GM20431 (cell line): Measurements from ENCODE around the gene CSRP3.

Experiments
- in situ Hi-C: fragments of 300-500 bp; cut with MseI, MboI; formaldehyde crosslinking; loops from one replicate; pipeline ENCODE4 v1.15.0; 2020; ENCODE audit warnings: low sequenced_read_pairs; ENCODE audit not compliant: unreplicated experiment

Gene CSRP3

GRCh38 chr11:19201737-19202605 is at the start of gene CSRP3:
CSRP3 (minus strand) TSS chr11:19201983; CDS start chr11:19192448, 9,535 bp downstream.
- in situ Hi-C loops = no loop called here

DNA sequence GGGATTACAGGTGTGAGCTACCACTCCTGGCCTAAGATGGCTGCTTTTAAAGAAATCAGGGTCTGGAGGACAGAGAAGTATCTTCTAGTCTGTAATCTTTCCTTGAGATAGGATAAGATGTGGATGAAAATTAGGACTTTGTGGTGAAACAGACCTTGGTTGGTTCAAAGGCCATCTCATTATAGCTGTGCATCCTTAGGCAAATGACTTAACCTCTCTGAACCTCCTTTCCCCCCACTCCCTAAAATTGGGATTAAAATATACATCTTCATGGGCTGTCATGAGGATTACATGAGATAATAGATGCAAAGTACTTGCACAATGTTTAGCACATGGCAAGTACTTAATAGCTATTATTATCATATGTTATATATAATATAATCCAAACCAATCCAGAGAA is 49.8 kb upstream of the CSRP3 start:
- in situ Hi-C loops = no loop called here

DNA sequence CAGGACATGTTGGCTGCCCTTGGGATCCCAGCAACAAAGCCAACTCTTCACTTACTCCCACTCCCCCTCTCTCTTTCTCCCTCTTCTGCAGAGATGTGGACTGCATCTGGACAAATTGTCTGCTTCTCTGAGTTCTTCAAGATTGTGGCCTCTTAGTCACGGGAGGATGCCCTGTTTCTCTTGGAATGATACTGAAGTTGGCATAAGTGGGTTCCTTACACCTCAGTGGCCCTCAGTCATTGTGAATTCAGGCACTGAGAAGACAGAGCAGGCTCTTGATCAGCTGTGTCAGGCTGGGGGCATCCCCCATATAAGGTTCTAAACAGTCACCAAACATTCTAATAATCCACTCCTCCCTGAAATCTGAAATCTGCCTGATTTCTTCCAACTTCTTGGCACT is 45.0 kb upstream of the CSRP3 start:
- in situ Hi-C loops = no loop called here

DNA sequence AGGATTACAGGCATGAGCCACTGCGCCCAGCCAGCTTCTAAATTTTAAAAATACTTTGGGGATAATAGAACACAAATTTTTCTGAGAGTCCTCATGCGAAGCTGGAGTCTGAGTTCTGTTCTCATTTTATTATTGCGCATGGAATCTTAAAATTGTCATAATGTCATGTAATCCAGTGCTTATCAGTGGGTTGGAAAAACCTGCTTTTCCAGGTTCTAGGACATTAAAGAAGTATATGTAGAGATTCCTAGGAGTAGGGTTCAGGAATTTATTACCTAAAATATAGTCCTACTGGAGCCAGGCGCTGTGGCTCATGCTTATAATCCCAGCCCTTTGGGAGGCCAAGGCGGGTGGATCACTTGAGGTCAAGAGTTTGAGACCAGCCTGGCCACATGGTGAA is 43.6 kb upstream of the CSRP3 start:
- in situ Hi-C loops = no loop called here

DNA sequence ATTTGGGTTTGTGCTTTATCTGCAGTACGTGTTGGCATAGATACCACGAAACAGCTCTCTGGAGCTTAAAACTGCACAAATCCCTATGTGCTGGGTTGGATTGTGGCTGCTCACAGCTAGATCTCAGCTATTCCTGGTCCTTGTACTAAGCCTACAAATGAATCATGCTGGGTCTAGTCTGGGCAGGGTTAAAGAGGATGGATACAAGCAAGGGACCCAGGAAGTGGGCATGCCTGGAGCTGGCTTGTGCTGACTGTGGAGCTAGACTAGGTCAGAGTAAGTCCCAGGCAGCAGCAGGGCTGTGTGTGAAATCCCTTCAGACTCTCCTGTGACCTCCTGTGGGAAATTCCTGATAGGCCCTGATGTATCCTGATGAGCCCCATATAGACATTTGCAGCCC is 42.8 kb upstream of the CSRP3 start:
- in situ Hi-C loops = no loop called here

DNA sequence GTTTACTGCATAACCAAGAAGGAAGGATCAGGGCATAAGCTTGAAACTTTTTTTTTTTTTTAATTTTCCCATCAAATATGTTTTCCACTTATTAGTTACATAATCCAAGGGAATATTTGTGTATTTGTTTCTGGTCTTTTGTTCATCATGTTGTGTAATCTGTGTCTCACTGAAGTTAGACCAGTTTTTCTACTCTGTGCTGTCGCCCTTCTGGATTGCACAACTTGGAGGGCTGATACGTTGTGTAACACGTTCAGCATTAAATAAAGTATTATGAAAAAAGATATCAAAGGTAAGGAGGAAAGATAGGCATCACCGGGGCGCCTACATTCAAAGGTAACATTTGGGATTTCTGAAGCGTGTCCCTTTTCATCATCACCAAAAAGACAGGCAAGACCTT is 42.3 kb upstream of the CSRP3 start:
- in situ Hi-C loops = no loop called here

- in situ Hi-C loops = no loop called here
These were observed 41.8 kb upstream of the CSRP3 start for GRCh38 chr11:19243613-19244012.

DNA sequence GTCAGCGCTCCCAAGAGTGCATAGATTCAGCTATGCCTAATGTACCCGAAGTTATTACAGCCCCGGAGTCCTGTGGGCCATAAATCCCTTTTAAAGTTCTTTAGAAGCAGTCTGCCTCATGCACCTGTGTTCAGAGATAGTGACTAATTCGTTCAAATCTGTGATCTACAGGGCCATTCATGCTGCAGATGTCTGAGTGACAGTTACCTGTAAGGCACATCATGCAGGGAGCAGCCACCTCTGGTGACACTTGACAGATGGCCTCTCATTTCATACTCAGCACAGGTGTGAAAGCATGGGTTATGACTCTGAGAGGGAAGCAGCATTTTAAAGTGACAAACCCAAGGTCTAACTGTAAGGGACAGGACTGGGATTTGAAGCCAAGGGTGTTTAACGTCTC is 41.4 kb upstream of the CSRP3 start:
- in situ Hi-C loops = no loop called here

DNA sequence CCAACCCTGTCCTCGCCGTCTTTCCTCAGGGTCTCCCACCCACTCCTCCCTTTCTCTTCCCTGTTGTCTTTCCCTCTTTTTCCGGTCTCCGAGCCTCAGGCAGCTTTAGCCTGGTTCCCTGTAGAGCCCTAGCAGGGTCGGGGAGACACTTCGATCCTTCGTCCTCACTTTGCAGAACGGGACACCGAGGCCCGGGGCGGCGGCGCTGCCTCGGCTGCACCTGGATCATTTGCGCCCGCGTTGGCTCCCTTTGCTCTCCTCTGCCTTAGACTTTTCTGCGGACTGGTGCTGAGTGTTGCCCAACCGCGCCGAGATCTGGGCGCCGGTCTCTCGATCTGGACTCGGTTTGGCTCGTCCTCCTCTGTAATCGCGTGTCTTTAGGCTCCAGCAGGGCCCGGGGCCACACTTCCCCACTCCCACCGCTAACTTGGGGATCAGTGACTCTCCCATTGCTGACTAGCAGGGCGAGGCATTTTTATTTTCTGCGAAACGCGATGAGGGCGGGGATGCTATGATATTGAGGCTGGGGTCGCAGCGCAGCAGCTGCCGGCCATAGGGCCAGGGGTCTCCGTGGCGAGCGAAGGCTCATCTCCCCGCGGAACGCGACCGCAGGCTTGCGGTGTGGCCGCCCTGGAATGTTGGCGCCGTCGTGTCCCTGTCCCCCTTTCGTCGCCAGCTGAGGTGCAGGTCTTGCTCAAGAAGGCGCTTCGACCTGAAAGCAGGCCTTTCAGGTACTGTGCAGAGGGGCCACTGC is 40.6 kb upstream of the CSRP3 start:
- in situ Hi-C loops = no loop called here

GRCh38 chr11:19241260-19242178 is 39.7 kb upstream of the CSRP3 start:
- in situ Hi-C loops = no loop called here

DNA sequence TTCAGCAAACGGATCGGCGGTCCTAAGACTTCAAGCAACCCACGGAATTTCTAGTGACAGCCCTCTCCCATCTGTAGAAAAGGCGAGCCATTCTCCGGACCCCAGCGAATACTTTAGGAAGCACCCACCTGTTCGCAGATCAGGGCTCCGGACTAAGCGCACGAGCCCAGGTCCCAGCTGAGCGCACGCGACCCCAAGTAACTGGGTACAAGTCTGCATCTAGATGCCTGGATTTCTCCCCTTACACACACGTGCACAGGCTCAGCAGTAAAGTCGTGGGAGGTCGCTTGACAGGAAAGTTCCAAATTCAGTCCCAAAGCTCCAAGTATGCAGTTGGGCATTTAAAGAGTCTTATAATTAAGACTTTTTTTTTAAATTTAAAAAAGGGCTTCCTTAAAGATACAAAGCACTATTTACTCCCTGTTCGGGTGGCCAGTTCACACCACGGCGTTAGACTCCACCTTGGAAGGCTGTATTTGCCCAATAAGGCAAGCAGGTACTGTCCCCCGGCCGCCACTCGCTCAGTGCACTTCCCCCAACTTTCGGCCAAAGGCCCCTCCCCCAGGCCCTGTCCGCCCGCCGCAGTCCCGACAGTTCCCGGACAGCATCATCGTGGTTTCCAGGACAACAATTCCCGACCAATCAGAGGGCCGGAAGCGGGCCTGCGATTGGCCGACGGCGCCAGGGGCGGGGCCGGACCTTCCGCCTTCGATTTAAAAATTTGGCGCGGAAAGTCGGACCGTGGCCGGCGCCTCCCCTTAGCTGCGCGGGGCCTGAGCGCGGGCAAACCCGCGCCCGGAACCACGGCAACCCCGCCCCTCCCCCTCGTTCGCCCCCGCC is 38.9 kb upstream of the CSRP3 start, which contains the start of gene E2F8:
Gene E2F8, minus strand, starts transcription at position 526 of the 840 bp plus-strand sequence. CDS start 824 bp downstream, outside the sequence.
- in situ Hi-C loops = no loop called here

GRCh38 chr11:19239039-19239438 is 37.3 kb upstream of the CSRP3 start:
- in situ Hi-C loops = no loop called here

DNA sequence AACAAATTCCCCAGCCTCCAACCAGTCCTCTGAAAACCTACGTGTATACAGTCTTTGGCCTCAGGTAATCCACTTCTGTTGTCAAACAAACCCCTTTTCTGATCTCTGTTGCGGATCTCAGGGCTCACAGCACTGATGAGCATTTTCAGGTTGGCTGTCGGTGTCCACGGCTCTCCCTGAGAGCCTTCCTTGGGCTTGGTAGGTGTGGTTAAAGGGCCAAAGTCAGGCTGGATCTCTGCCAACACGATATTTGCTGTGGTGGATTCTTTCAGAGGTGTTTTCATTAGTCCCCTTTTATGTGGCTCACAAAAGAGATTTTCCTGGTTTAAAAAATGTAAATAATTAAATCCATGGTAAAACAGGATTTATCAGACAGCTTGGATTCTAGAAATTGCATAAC is 36.0 kb upstream of the CSRP3 start:
- in situ Hi-C loops = no loop called here

- in situ Hi-C loops = no loop called here
These were observed 35.6 kb upstream of the CSRP3 start for GRCh38 chr11:19237381-19237780.

DNA sequence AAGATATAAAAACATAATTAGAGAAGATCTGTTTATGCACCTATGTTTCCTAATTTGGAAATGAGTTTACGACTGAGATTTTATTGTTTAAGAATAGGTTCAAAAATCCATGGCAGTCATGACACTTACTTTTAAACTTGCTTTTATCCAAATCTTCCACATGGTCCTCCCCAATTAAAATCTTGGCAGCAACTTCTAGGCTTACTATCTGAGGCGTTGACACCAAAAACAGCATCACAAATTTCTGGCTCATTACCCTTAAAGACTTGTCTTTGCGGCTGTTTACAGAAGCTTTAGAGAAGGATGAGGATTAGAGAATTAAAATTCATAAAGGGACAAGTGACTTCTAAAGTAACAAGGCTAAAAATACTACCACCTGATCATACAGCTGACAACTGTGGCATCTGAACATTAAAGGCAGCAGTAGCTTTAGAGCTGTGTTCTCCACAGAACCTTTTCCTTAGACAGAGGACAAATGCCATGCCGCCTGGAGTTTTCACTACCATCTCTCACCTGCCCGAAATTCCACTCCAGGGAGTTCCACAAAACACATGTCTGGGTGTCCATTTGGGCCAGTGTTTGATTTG is 32.5 kb upstream of the CSRP3 start:
- in situ Hi-C loops = no loop called here

- in situ Hi-C loops = no loop called here
These were observed 31.2 kb upstream of the CSRP3 start for GRCh38 chr11:19232910-19233503.

- in situ Hi-C loops = no loop called here
These were observed 27.9 kb upstream of the CSRP3 start for GRCh38 chr11:19229671-19230070.

DNA sequence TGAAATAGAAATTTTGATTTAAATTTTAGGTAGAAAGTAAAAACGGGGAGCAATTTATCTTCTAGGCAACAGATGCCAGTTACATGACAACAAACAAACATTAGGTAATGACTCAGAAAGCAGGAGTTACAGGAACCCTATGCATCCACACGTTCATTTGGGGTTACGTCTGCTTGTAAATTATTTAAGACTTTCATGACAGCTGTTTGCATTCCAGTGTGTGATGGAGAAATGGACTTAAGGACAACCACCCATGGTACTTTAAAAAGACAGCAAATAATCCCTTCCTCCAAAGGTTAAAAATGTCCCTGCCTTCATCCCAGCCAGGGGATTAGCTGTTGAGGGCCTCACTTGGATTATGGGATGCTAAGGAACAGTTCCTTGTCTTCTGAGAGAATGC is 27.2 kb upstream of the CSRP3 start:
- in situ Hi-C loops = no loop called here
